ENCODE measurements around the gene PPP2R2C.

Gene PPP2R2C

GRCh38 chr4:6381571-6382123 is 90.8 kb downstream of the PPP2R2C start:
- DNase-seq (ENCODE audit: low spot score): no peak

- no peak for DNase-seq (ENCODE audit: low spot score)
Measured at GRCh38 chr4:6380746-6381410, 91.5 kb downstream of the PPP2R2C start.

- no peak for DNase-seq (ENCODE audit: low spot score)
Measured at GRCh38 chr4:6379767-6380745, 92.4 kb downstream of the PPP2R2C start.

GRCh38 chr4:6378493-6379445 is 93.6 kb downstream of the PPP2R2C start:
- DNase-seq (ENCODE audit: low spot score): no peak

- DNase-seq (ENCODE audit: low spot score): no peak
Measured at GRCh38 chr4:6377626-6378492, 94.6 kb downstream of the PPP2R2C start.

GRCh38 chr4:6375620-6376295 is 96.7 kb downstream of the PPP2R2C start:
- no peak for DNase-seq (ENCODE audit: low spot score)

GRCh38 chr4:6374575-6374974 is 97.8 kb downstream of the PPP2R2C start:
- no peak for DNase-seq (ENCODE audit: low spot score)

GRCh38 chr4:6373541-6374410 is 98.6 kb downstream of the PPP2R2C start:
- no peak for DNase-seq (ENCODE audit: low spot score)

- DNase-seq (ENCODE audit: low spot score): peak; percentile 12
Measured at GRCh38 chr4:6372649-6373525, 99.5 kb downstream of the PPP2R2C start.

- no peak for DNase-seq (ENCODE audit: low spot score)
Measured at GRCh38 chr4:6371812-6372211, 100.6 kb downstream of the PPP2R2C start.

- no peak for DNase-seq (ENCODE audit: low spot score)
Measured at GRCh38 chr4:6371271-6371670, 101.1 kb downstream of the PPP2R2C start.

- no peak for DNase-seq (ENCODE audit: low spot score)
Measured at GRCh38 chr4:6369924-6370645, 102.3 kb downstream of the PPP2R2C start.

- DNase-seq (ENCODE audit: low spot score): no peak
Measured at GRCh38 chr4:6369511-6369910, 102.9 kb downstream of the PPP2R2C start.

- DNase-seq (ENCODE audit: low spot score): no peak
Measured at GRCh38 chr4:6369035-6369434, 103.4 kb downstream of the PPP2R2C start.

- DNase-seq (ENCODE audit: low spot score): no peak
Measured at GRCh38 chr4:6368601-6369000, 103.8 kb downstream of the PPP2R2C start.

GRCh38 chr4:6368096-6368495 is 104.3 kb downstream of the PPP2R2C start:
- DNase-seq (ENCODE audit: low spot score): no peak

- DNase-seq (ENCODE audit: low spot score): no peak
Measured at GRCh38 chr4:6367371-6367851, 105.0 kb downstream of the PPP2R2C start.

Data from CD4-positive, alpha-beta T cell treated with Interleukin-15 for 4 hours (primary cell).